Measurements from ENCODE around the gene TRIM31.

Gene TRIM31

DNA sequence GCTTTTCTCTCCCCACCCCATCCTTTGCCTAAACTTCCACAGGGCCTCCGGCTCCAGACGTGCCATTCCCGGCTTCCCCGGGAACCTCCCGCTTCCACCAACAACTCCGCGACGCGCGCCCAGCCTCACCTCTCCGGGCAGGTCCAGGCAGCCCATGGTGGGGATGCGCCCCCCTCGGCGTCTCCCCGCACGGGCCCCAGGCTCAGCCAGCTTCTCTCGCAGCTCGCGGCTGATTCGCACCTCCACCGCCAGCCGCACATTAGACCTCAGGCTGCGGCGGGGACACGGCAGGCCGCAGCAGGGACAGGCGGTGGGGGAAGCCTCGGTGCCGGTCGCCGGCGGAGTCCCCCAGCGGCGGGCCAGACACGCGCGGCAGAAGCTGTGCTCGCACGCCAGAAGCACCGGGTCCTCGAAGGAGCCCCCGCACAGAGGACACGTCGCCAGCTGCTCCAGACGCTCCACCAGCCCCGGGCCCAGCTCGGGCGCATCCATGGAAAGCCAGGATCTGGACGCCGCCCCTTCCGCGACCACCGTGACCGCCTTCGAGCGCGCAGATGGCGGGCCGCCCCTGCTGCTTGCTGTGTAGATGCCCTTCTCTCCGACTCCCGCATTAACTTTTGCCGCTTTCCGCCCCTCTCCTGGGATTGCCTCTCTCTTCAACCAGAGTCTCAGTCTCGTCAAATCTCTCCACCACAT, 37.6 kb downstream of the TRIM31 start, which contains the start of gene RNF39:
Gene RNF39, minus strand, starts transcription at position 676 of the 696 bp plus-strand sequence. Its CDS starts 184 bp downstream, at position 492.
- DNase-seq, result no peak

DNA sequence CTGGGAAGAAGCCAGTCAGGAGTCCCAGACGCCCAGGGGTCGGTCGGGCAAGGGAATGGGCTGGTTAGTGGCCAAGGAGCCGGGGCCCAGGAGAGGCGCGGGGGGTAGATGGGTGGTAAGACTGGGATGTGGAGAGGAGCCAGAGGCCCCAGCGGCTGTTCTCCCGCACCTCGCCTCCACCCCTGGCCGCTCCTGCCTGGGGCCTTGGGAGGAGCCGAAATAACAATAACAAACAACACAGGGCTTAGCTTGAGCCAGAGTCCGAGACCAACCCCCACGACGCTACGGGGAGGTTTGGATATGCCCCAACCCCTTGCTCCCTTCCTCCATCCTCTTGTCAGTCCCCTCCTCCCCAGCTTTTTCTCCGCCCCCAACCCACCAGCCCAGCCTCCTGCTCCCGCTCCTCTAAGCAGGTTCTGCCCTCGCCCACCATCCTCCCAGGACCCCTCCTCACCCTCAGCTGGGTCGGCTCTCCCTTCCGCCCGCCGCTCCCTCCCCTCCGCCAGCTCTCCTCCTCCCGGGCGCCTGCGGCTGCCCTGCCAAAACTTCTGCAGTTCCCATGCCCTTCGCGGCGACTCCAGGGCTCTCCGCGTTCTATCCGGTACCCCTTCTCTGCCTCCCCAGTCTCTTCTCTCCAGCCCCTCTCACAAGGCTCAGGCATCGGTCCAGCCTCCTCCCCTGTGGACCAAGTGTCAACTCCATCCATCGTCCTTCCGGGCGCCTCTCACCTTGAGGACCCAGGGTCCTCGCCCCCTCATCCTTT, 38.4 kb downstream of the TRIM31 start:
- DNase-seq, result no peak

DNA sequence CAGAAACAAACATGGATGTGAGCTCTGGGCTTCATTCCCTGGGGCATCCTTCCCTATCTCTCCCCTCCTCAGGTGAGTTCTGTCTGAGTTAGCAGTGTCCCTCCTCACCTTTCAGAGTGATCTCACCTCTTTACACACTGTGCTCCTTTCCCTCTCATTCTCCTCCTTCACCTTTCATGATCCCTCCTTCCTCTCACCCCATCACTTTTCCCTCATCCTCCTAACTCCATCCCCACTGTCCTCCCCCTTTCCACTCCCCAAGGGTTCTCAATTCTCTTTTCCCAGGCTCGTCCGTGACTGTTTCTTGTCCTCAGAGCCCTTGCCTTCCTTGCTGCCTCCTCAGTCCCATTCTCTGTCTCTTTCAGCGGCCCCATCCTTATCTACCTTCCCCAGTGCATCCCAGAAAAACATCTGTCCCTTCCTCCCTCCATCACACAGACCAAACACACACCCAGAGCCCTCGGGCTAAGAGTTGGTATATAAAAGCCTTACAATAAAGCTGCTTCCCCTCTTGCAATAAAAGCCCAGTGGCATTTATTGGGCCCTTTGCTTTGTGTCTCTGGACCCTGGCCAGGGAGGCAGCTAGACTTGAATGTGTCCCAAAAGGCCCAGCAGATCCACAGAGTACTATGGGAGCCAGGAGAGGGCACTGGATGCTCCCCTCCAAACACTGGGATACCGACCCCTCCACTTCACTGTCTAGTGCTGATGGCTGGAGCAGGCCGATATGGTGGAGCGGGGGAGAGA, 39.2 kb downstream of the TRIM31 start:
- DNase-seq, result no peak

DNA sequence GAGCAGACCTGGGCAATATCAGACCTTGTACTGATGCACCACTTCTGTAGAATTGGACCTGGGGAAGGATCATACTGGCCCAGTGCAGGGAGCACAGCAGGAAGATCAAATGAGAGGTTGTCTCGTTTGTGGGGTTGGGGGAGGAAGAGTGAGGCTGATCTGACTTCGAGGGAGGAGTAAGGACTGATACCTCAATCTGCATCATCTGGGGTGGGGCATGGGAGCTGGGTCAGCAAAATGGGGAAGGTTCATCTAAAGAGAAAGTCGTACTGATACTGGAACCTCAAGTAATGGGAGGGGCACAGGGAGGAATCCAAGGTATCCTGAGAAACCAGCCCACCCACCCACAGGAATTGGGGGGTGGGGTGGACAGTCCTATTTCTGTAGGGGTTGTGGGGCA, 41.0 kb downstream of the TRIM31 start:
- no peak for DNase-seq

DNA sequence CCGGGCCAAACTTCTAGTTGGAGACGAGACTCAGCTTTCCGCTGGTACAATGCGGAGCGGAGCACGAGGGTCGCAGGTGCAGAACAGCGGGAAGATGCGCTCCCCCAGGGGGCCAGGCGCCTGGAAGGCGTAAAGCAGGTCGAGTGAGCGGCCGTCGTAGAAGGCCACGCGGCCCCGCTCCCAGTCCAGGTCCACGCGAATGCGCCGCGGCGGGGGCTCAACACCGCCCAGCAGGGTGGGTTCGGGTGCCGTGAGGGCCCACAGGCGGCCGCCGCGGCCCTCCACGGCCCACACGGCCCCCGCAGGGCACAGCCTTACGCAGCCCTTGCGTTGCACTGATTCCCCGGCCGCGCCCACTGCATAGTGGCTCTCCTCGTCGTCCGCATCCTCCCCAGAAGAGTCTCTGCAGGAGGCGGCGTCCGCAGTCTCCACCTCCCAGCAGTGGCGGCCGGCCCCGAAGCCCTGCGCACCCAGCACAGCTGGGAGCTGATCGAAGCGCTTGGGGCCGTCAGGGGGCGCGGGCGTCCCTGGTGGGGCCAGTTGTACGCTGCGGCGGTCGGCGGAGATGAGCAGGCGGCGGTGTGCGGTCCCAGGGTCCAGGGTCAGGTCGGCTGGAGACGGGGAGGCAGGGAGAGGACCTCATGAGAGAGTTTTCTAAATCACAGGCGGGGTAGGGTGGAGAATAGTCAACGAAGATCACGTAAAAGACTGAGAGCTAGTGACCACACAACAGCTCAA, 41.6 kb downstream of the TRIM31 start:
- no peak for DNase-seq

DNA sequence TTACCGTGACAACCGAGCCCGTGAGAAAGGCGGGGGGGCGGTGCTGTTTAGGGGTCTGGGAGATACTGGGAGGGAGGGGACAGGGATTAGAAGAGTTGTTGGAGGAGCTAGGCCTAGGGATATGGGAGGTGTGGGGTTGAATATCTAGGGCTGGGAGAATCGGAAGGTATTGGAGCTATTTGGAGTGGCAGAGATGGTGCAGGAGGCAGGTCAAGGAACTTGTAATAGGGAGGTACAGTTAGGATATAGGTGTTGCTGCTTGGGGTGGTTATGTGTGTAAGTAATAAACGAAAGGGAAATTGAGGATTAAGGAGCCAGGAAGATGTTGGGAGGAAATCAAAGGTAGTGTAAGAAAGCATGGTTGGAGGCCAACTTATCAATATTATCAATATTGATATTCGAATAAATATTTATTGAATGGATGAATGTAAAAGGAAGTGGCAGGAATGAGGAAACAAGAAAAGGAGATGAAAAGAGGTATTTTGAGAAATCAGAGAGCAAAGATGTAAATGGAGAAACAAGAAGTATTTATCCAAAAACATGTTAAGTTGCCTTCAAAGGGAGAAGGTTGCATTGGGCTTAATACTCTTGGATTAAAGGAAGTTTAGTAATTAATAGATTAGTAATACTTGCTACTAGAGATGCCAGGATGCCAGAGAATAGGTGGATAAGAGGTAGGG, 45.3 kb downstream of the TRIM31 start:
- DNase-seq, result no peak

DNA sequence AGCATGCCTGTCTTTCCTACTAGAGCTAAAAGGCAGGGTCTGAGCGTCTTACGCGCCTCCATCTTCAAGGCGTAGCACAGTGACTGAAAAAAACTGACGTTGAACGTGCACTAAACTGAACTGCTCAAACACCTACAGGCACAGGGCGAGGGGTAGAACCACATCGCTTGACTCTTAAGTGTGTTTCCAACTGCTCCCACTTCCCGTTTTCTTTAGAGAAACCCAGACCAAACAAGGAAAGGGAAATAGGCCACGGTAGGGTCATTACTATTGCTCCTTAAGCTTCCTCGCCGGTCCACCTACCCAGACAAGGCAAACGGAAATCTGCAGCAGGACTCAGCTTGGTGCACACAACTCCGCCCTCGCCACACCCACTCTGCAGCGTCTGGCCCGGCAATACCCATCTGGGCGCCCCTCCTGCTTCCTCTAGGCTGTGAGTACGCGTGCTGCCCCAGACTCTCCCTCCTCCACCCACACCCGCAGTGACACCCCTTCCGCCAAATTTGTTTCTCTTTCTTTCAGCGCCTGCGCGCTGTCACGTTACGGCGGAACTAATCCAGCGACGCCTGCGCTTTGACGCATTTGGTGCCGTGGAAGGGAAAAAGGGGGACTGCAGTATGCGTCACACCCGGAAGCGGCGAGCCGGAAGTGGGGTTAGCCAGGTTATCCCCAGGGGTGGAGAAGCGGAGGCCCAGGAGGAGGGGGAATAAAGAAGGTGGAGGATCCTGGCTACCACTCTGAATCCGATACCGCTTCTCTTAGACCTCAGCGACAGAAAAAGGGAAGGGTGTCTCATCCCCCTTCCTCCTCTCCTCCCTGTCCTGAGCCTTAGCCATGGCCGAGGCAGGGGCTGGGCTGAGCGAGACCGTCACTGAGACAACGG, 46.1 kb downstream of the TRIM31 start, which contains the start of gene PPP1R11:
Gene PPP1R11, plus strand, starts transcription at position 622 of the 883 bp plus-strand sequence. Its CDS starts 213 bp downstream, at position 835.
- peak; percentile 97 to 100 (median 99) for DNase-seq

DNA sequence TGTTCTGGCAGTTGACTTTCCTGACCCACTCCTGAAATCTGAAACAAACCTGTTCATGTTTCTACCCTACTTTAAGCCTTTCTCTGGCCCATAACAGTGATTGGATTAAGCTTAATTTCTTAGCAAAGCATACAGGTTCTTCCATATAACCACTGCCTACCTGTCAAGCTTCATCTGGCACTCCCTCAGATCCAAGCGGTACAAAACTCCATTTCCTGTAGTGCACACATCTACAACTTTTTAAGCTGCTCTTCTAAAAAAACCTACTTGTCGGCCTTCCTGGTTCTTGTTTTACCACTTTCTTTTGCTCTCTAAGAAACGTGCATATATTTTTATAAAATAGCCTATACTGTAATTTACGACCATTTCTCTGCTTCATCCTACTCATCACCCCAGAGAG, 46.8 kb downstream of the TRIM31 start:
- peak in 1 of 5 donors; percentile 25 for DNase-seq

DNA sequence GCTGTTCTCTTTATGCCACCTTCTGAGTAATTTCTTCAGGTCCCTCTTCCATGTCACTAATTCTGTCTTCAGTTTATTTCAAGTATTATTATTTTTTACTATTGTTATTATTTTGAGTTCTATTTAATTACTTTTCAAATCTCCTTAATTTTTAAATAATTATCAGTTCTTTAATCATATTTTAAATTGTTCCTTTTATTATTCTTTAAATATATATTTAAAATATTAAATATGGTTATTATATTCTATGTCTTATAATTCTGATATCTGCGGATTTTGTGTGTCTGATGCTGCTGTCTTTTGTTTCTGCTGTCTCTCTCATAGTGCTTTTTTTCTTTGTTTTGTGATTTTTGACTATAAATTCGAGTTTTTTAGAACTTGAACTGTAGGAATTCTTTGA, 49.6 kb downstream of the TRIM31 start:
- DNase-seq, result no peak

DNA sequence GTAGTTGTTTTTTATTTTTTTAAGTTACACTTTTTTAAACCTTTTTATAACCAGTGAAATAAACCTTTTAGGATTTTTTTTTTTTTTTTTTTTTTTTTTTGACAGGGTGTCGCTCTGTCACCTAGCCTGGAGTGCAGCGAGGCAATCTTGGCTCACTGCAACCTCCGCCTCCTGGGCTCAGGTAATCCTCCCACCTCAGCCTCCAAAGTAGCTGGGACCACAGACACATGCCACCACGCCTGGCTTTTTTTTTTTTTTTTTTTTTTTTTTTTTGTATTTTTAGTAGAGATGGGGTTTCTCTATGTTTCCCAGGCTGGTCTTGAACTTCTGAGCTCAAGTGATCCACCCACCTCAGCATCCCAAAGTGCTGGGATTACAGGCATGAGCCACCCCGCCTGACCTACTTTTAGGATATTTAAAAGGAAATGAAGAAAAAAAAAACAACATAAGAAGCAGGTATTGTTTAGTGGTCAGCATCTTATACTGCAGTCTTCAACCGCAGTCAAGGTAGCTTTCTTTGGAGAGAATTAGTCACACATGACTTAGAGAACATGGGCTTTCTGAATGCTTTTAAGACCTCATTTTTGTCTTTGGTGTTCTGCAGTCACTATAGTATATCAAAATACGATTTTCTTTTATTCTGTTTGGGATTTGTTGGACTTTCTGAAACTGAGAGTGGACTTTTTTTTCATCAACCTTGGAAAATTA, 50.3 kb downstream of the TRIM31 start:
- DNase-seq, result peak in 1 of 5 donors; percentile 46

DNA sequence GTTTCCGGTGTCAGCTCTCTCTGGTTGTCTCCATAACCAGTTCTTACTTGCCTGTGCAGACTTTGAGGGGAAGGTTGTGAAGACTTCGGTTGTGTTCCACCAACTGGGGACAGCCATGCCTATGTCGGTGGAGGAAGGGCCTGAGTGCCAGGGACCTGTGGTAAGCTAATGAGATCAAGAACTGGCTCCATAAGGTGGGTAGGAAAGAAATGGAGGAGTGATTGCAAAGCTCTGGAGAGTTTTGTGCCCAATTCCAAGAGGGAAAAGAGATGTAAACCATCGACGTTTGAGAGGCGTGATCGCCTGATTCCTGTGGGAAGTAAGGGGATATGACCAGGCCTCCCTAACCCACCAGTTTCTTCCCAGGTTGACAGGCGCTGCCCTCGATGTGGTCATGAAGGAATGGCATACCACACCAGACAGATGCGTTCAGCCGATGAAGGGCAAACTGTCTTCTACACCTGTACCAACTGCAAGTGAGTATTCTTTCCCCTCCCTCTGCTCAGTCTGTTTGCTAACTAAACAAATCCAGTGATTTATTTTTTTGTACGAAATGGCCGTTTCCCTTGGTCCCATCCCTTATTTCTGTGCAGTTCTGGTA, 50.9 kb downstream of the TRIM31 start:
- peak in 2 of 5 donors; percentile 38 to 69 for DNase-seq

DNA sequence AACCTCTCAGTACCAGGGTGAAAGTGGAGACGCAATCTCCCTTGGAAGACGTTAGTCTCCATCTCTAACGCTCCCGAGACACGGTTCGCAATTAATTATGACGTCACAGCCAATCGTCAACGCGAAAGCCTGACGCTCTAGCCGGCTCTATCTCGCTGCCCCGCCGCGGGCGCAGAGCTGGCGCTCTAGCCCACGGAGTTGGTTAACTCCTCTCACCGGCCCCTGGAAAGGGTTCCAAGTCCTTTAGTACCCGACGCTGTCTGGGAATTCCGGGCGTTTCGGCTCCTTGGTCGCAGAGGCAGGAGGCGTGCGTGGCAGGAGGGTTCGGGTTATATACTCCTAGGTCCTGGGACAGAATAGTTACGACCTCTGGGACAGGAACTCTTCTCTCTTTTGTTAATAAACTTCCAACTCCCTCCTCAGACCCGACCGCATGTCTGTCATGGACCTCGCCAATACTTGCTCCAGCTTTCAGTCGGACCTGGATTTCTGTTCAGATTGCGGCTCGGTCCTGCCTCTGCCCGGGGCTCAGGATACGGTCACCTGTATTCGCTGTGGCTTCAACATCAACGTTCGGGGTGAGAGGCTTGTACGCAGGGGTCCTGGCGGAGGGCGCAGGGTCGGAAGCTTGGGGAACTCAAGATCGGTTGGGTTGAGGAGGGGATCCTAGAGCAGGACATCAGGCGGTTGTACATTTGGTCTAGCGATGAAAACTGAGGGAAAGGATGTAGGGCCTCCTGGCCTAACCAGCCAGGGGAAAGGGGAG, 51.6 kb downstream of the TRIM31 start, which contains the start of gene POLR1H:
Gene POLR1H, plus strand, starts transcription at position 174 of the 766 bp plus-strand sequence. Its CDS starts 260 bp downstream, at position 434.
- DNase-seq, result peak; percentile 66 to 91 (median 79)

DNA sequence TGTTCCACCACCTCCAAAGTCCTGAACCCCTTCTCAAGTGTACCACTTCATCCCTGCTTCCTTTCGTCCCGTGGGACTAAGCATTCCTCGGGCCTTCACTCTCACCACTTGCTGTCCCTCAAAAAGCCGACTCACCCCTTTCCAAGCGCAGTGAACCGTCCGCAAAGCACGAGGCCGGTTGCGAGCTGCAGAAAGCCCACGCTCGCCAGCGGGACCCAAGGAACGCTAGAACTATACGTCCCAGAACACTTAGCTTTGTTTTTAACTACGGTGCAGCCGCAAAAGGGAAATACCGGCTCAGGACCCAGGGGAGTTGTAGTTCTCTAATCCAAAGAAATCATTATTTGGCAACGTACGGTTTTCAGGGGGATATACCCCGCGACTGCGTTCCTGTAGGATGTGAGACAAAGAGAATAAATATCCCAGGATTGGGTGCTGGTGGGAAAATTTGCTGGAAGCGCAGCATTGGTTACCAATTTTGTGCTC, 52.2 kb downstream of the TRIM31 start:
- no peak for DNase-seq

DNA sequence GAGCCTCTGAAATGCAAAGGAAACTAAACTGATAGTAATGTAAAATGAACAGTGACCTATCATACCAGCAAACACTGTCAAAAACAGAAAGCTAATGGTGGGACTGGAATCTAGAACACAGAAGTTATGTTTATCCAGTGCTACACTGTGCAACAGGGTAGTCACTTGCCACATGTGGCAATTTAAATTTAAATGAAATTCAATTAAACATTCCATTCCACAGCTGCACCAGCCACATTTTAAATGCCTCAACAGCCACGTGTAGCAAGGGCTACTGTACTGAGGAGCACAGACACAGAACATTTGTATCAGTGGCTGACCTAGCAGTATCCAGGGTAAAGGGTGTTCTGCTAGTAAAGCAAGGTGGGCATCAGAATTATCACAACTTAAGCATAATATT, 57.4 kb downstream of the TRIM31 start:
- DNase-seq, result no peak

DNA sequence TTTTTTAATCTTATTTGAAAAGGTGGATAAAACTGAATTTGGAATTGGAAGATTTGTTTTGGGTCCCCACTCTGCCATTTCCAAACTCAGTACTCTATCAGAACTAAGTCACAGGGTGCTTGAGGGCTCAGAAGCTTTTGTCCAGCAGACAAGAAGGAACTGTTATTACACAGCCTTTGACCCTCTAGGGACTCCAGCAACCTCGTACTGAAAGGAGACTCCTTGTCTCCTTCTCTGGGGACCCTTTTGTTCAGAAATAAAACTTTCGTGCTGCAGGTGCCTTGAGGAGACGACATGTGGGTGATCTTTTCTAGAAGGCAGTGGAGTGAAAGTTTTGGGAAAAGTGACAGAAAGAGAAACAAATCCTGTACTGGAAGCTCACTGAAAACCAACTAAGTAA, 59.2 kb downstream of the TRIM31 start:
- no peak for DNase-seq

All from T-helper 1 cell (primary cell).